HG02678 (cell line): ENCODE data around the gene TREM1.
"Not testable (repeated sequence)": the region's sequence is repeated elsewhere in the genome, so short reads cannot be mapped to it uniquely, and the experiment has no call there.

Experiments
- ATAC-seq: cut with Tn5 transposase; IDR thresholded peaks from one replicate; pipeline ENCODE4 v1.9.1; 2021; ENCODE audit warnings: mild to moderate bottlenecking, moderate library complexity; ENCODE audit not compliant: unreplicated experiment

The TREM1 gene

DNA sequence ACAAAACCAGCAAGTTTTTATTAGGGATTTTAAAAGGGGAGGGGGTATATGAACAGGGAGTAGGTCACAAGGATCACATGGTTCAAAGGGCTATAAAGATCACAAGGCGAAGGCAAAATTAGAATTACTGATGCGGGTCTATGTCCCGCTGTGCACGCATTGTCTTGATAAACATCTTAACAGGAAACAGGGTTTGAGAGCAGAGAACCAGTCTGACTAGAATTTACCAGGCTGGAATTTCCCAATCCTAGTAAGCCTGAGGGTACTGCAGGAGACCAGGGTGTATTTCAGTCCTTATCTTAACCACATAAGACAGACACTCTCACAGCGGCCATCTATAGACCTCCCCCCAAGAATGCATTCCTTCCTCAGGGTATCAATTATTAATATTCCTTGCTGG, 10.8 kb upstream of the TREM1 start:
- ATAC-seq = not testable (repeated sequence)

DNA sequence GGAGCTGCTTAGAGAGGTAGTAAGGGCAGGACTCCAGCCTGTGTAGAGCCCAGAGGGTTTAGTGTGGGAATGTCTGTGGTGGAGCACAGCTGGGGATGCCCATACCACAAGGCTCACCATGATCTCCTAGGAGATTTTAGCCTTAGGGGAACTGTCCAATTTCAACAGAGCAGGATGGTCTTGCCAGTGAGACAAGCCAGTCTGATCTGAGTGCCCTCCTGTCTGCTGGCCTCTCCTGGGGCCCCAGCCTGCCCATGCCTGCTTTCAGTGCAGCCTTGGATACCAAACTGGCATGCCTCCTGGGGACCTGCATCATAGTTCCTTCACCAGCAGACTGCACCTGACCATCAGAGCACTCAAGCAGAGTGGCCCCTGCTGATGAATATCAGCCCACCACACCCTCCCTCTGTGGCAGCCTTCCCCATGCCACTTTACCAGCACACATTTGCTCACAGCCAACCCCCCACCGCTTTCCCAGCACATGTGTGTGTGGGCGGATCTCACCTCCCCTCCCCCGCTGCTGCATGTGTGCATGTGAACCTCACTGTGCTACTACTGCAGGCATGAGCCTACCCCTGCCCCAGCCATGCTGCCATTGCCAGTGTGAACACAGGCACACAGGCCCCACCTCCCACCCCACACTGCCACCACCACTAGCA, 7.9 kb upstream of the TREM1 start:
- no peak for ATAC-seq

DNA sequence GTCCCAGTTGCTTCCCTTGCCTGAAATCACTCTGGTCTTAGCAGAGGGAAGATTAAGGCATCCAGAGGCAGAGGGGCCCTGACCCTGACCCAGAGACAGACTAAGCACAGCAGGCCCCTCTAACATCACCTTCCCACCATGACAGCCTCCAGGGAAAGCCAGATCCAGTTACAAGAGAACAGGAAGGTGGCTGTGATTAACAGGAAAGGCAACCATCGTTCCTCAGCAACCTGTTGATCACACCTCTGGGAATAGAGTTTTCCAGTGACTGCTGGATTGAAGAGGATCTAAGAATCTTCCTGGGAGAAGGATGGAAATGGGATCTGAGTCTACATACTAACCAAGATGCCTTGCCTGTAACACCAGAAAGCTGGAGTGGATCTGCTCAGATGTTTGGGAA, 5.2 kb upstream of the TREM1 start:
- no peak for ATAC-seq

DNA sequence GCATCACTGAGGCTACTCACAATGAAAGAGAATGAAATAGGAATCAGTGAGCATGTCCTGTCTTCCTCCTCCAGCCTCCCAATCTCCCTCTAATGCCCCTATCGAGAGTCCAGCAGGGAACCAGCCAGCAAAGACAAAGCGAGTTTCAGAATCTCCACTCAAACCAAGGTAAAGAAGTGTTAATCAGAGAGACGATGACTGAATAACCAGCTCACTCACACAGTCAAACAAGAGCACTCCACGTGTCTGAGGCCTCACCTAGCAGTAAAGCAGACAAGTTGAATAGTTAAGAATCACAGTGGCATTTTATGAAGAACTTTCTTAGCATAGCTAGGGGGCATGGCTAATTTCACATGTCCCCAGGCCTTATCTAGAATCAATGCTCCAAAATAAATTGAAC, 3.3 kb upstream of the TREM1 start:
- ATAC-seq = no peak

DNA sequence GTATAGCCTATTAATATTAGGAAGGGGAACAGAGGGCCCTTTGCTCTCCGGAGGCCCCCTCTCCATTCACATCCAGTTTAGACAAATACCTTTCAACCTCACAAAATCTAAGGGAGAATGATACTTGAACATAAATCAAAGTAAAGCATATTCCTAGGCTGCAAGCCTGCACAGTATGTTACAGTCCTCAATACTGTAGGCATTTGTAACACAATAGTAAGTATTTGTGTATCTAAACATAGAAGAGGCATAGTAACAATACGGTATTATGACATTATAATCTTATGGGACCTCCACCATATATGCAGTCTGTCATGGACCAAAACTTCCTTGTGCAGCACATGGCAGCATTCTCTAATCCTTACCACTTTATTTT, 2.3 kb upstream of the TREM1 start:
- no peak for ATAC-seq

DNA sequence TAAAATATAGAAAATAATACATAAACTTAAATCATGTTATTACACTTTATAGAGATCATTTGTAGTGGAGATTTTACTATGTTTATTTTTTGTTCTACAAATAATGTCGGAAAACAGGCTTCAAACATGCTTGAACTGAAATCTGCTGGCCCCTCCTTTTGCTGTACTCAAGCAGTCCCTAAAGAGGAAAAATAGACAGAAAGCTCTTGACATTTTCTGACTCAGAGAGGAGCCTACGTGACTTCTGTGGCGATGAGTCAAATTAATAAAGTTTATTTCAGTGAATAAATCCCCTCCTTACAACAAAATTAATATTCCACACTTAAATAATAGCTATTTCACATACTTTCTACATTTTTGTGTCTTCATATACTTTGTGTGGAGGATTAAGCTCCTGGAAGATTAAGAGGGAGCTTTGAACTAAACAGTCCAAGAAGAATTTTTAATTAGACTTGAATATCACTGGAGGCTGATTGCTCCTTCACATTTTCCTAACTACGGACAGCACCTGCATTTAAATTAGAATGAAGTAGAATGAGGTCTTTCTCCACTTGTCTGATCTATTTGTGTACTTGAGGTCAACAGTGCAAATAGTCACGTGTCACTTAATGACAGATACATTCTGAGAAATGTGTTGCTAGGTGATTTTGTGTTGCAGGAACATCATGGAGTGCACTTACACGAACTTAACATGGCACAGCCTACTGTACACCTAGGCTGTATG, 1.7 kb upstream of the TREM1 start:
- no peak for ATAC-seq

DNA sequence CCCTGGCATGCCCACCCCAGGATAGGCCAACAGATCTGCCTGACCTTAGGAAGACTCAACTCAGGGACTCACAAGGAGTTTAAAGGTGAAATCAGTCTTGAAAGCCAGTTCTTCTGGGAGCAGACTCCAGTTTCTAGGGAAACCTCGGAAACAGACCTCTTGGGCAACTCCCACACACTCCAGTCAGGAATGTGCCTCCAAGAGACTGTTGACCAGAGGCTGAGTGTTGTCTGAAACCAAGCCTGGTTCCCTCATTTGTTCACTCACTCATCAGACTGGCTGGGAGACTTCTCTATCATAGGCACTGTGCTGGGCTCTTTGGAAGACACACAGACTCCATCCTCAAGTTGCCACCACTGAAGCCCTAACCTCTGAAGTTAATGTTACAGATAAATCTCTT, 1.8 kb downstream of the TREM1 start:
- no peak for ATAC-seq

DNA sequence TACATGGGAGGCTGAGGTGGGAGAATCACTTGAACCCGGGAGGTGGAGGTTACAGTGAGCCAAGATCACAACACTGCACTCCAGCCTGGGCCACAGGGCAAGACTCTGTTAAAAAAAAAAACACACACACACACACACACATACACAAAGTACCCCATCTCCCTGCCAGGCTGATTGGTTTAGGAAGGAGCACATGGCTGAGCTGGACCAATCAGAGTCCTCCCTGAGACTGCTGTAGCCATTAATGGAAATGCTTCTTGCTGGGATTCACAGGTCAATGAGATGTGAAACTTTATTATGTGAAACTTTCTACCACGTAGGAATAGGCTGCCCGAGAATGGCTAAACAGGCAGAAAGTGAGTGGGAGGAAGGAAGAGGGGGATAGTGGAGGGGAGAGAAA, 2.9 kb downstream of the TREM1 start:
- ATAC-seq = no peak

DNA sequence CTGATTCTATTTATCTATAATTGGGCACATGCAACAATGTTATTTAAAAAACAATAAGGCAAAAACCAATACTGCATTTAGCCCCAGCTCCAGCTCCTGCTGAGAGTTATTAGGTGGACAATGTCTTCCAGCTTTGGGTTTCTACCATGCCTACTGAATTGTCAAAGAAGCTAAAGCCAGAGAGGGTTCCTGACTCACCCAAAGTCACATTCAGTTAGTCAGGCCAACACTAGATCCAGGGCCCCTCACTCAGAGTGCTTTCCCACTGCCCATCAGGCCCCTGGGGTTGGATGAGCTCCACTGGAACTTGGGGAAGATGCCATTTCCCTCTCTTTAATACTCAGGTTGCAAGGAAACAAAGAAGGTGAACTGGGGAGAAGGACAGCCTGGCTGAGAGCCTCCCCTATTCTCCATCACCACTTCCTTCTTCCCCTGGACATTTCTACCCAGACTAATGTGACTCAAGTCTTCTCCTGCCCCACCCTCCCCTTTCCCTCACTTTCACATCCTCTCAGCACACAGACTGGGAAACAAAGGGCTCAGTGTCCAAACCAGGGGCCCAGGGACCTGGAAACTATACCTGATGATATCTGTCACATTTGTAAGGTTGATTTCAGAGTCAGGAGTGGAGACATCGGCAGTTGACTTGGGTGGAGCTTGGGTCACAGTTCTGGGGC, 6.0 kb downstream of the TREM1 start:
- ATAC-seq = no peak

DNA sequence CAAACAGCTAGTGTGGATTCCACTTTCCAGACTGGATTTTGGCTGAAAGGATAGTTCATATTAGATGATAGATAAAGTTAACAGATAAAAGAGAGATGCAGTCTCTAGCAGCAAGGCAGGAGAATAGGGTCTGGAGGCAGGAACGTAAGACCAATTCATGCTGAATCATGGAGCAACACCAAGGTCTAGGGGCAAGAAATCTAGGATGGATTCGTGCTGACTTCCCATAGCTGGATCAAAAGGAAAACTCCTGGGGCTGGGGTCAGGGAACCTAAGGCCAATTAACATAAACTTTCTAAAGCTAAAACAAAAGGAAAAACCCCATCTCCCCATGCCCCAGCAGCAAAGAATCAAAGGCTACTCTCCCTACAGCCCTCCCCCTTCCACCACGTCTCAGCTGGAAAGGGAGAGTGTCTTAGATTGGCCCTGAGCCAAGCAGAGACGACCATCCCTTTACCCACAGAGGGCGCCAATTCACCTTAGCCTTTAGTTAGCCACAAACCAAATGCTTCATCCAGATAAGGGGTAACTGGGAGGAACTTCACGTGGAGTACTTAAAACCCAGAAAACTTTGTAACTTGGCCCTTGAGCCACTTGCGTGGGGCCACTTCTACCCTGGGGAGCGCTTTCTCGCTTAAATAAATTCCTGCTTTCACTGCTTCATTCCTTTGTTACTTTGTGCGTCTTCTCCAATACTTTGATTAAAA, 7.6 kb downstream of the TREM1 start:
- no peak for ATAC-seq

DNA sequence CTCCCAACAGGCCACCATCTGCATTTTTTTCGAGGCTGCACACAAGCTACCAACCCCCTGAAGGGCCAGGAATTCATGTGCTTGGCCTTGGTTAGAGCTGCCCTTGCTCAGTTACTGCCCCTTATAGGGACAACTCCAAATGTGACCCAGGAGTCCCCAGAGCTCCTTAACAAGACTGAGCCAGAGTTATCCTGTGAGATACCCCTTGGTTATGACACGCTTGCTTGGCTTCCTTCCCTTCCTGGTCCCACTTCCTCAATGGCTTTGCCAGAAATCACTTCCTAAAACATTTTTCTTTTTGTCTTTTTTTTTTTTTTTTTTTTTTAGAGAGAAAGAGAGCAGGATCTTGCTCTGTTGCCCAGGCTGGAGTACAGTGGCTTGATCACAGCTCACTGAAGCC, 8.9 kb downstream of the TREM1 start:
- no peak for ATAC-seq

DNA sequence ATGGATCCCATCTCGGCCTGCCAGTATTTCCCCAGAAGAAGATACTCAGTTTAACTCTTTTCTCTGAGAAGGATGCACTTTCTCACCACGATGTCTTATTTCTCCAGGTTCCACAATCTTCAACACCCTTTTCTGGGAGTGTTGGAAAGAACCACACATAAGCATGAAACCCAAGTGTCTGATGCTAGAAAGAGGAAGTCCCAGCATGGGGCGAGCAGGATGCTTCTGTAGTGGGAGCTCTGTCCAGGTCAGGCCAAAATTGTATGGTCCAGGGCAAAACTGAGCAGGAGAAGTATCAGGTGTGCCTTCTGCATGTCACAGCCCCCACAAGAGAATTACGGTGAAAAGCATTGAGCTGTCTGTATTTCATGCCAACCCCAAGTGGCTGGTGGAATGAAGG, 11.0 kb downstream of the TREM1 start:
- ATAC-seq = no peak

DNA sequence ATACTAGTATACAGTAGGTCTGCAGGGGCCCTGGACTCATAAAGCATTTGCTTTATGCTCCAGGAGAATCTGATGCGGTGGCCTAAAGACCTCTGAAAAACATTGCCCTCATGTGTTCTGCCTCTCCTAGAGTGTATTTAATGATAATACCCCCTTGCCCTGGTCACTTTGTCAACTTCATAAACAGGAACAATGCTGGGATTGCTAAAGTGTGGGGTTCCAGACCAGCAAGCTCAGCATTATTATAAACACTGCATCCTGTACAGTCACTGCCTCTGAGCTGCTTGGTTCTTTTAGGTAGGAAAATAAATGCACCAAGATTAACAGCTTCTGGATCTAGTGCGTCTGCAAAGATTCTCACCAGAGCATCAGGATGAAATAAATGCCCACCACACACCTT, 12.2 kb downstream of the TREM1 start:
- ATAC-seq = no peak

DNA sequence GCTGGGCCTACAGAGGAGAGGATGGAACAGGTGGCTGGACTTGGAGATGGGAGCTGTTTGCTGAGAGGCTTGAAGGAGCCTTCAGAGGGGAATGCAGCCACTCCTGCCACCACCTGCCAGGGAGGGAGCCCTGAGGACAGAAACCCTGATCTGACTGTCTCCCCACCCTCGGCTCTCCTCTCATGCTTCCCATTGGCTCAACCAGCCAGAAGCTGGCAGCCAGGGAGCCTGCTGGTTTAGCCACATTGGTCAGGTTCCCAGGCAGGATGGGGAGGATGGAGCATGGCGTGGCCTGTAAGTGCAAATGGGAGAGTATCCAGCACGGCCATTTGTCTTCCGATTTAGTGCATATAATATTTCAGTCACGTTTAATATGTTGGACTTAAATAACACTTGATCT, 12.8 kb downstream of the TREM1 start:
- ATAC-seq = no peak

DNA sequence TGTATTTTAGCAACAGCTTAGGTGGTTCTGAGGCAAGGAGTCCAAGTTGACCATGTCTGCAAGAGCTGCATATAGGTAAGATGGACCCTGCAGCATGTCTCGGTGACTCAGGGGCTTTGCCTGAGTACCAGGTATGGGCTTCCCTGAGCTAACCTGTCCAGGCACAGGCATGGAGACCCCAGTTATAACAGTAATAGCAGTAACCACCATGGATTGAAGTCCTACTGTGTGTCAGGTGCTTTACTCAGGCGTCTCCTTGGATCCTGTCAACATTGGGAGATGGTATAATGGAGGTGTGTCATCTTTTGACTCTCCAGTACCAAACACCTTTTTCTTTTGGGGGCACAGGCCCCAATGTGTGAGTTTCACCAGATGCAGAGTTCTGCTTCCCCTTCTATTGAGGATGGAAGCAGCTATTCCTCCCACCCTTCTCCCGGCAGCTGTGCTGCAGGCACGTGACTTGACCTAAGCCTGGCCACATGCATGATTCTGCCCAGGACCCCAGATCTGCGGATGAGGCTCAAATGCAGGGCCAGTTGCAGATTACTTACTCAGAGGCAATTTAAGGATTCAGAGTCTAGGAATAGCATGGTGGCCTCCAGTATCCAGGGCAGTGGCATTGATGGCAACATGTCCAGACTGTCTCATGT, 13.8 kb downstream of the TREM1 start:
- ATAC-seq = no peak

DNA sequence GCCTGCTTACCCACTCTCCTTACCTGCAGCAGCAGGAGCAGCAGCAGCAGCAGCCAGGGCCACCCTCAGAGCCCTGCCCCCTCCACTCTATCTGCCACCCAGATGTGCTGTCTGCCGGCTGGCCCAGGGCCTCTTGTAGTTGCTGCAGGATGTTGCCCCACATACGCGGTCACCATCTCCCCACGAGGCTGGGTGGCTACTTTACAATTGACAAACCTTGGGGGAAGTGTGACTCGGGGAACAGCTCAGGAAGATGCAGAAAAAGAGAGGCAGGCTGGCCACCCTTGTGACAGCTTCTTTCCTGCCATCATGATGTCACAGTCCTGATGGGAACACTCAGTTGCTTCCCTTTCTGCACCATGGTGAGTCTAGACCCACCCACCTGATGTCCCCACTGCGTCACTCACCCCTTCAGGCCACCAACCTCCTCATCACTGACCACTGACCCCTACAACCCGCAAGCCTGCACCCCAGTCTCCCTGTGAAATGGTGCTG, 14.5 kb downstream of the TREM1 start:
- no peak for ATAC-seq

DNA sequence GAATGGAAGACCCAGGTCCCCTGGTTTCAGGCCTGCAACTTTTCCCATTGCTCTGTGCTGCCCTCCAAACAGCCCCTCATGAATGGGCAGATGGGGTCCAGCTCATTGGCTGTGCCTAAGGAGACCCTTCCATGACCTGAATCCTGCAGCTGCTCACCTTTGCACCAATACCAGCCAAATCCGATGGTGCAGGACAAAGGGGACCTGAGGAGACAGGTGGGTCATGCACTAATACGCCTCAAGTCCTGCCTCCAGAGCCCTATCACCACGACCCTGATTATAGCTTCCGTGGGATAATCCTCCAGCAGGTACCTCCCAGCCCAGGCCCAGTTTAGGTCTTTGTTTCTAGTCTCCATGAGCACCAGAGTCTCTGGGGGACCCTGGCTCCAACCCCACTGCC, 16.8 kb downstream of the TREM1 start:
- ATAC-seq = no peak

DNA sequence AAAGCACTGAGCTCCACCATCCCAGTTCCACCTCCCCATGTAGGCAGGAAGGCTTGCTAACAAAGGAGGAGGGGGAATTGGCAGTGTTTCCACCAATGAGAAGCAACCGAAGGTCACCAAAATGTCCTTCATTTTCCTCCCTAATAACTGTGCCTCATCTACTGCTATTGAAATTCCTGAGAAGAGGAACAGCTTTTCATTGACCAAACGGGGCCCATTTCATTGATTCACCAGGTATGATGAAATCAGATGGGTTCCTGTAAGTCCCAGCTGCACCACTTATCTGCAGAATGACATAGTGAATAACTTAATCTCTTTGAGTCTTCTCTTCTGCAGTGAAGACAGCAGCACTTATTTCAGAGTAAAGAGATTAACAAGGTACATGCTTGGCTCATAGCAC, 17.3 kb downstream of the TREM1 start:
- no peak for ATAC-seq

DNA sequence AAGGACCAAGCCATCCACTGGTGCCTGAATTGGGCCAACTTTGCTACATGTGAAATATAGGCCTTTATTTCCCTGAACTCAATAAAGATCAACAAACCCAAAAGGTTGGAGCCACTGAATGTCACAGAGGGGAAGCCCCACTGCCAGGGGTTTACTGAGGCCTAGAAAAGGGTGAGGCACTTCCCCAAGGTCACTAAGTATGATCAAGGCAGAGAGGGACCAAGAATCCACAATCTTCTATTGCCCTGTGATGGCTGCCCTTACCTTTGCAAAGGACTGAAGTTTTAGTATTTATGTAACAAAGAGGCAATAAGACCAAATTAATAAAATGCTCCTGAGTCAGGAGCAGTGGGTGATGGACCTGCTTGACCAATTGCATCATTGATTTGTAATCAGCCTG, 18.0 kb downstream of the TREM1 start:
- no peak for ATAC-seq

DNA sequence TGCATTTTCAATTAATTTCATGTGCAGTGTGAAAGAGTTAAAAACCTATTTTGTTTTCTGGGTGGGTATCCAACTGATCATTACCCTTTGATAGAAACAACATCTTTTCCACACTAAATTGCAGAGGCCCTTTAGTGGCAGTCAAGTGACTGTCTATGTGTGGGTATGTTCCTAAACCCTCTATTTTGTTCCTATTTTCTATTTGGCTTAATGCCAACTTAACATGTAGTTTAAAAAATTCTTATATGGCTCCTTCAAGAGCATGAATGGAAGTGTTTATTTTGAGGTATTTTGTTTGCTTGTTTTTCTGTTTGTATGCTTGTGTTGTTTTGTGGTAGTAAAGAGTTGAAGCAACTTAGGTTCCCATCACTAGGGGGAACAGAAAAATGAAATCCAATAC, 19.9 kb downstream of the TREM1 start:
- no peak for ATAC-seq

DNA sequence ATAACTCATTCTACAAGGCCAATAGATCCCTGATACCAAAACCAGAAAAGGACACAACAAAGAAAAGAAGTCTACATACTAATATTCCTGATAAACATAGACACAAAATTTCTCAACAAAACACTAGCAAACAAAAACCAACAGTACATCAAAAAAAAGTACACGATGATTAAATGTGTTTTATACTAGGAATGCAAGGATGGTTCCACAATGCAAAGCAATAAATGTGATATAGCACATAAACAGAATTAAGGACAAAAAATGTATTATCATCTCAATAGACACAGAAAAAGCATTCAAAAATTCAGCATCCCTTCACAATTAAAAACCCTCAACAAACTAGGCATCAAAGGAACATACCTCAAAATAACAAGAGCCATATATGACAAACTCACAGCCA, 23.2 kb downstream of the TREM1 start:
- ATAC-seq = no peak
